Fibroblast of skin of abdomen (primary cell): ENCODE data around the gene SLCO4A1.

Experiments
- DNase-seq: peaks from one replicate; pipeline ENCODE4 v3.0.0-alpha.2; 2013

The SLCO4A1 gene

GRCh38 chr20:62653373-62653772 lies 11.1 kb downstream of the SLCO4A1 start:
- DNase-seq = no peak

DNA sequence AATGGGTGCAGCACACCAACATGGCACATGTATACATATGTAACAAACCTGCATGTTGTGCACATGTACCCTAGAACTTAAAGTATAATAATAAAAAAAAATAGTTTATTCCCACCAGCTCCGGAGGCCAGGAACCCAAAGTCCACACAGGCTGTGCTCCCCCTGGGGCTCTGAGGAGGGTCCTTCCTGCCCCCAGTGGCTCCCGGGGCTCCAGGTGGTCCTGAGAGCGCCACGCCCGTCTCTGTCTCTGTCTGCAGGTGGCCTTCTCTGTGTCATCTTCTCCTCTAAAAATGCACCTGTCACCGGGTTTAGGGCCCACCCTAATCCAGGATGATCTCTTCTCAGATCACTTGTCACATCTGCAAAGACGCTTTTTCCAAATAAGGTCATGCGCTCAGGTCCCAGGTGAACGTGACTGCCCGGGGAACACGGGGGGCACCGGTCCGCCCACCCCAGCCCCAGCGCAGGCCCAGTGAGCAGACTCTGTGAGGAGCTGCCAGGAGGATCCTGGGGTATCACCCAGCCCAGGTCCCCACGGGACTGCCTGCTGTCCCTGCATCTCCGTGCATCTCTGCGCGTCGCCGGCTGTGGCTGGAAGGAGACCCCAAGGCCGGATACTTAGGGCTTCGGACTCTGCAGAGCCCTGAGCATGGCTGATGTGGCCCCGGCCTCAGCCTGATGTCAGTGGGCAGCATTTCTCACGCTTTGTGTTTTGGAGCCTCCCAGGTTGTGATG lies 11.8 kb downstream of the SLCO4A1 start:
- DNase-seq = no peak

DNA sequence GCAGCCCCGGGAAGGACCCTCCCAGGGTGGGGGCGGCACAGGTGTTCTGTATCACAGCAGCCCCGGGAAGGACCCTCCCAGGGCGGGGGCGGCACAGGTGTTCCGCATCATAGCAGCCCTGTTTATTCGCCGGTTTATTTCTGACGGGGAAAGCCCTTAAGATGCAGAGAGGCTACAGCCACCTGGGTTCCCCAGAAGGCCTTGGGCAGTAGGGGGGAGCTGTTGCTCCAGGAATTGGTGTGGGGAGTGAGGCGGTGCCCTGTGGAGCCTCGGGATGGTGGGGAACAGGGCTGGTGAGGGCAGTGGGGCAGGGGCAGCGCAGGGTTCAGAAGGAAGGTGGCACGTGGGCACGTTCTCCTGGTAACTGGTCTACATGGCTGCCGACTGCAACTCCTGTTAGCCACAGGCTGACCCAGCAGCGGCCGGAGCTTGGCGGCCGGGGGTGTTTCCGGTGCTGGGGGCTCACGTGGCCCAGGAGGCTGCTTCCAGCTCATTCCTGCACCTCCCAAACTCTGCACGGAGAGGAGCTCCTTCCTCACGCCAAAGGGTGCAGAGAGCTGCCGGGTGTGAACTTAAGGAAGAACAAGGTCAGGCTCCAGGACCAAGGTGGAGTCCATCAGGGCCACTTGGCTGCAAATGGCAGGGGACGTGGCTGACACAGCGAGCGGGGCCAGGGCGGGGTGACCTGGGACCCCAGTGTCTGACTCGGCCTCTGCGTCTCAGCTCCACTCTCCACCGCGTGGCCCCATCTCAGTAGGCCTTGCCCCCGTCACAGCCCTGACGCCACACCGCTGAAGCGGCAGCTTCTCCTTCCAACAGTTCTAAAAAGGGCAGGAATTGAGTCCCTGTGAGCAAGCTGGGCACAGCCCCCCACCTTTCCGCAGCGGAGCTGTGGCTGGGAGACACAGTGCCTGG lies 13.2 kb downstream of the SLCO4A1 start:
- DNase-seq = no peak

DNA sequence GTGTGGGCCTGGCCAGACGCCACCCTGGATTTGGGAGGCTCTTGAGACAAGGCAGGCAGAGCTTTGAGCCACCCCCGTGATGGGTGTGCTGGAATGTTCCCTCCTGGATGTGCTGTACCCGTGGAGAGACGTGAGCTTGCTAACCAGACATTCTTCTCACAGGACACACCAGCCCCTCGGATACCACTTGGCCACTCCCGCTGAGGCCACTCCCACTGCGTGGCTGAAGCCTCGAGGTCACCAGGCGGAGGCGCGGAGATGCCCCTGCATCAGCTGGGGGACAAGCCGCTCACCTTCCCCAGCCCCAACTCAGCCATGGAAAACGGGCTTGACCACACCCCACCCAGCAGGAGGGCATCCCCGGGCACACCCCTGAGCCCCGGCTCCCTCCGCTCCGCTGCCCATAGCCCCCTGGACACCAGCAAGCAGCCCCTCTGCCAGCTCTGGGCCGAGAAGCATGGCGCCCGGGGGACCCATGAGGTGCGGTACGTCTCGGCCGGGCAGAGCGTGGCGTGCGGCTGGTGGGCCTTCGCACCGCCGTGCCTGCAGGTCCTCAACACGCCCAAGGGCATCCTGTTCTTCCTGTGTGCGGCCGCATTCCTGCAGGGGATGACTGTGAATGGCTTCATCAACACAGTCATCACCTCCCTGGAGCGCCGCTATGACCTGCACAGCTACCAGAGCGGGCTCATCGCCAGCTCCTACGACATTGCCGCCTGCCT lies 14.1 kb downstream of the SLCO4A1 start:
- DNase-seq = no peak

GRCh38 chr20:62656919-62657588 lies 14.8 kb downstream of the SLCO4A1 start:
- no peak for DNase-seq

- no peak for DNase-seq
These were observed 15.3 kb downstream of the SLCO4A1 start for GRCh38 chr20:62657589-62657942.

- DNase-seq = no peak
These were observed 15.7 kb downstream of the SLCO4A1 start for GRCh38 chr20:62657956-62658355.

DNA sequence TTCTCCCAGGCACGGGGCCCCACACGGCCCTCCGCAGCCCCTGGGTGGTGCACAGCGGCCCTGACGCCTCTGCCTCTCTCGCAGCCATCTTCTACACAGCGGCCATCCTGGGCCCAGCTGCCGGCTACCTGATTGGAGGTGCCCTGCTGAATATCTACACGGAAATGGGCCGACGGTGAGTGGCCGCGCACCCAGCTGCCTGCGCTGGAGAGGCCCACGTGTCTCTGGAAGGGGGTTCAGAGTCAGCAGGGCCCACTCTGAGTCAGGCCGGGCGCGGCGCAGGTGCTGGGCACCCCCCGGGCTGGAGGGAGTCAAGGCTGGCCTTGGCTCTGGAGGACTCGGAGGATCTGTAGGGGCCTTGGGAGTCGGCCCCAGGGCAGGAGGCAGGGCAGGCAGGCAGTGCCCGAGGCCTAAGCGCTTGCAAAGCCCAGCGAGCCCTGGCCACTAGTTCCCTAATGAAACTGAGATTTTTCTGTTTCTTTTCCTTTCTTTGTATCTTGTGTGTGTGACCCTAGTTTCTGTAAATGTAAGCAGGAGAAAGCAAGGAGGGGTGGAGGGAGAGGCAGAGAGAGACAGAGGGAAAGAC lies 16.4 kb downstream of the SLCO4A1 start:
- DNase-seq = no peak

- DNase-seq = no peak
These were observed 17.4 kb downstream of the SLCO4A1 start for GRCh38 chr20:62659488-62660239.

GRCh38 chr20:62660240-62660615 lies 17.9 kb downstream of the SLCO4A1 start:
- DNase-seq = no peak

GRCh38 chr20:62660768-62661167 lies 18.5 kb downstream of the SLCO4A1 start:
- no peak for DNase-seq

- DNase-seq = no peak
These were observed 19.3 kb downstream of the SLCO4A1 start for GRCh38 chr20:62661647-62662046.

GRCh38 chr20:62662422-62662821 lies 20.1 kb downstream of the SLCO4A1 start:
- peak; percentile 79 for DNase-seq

- DNase-seq = no peak
These were observed 21.1 kb downstream of the SLCO4A1 start for GRCh38 chr20:62663145-62664018.

GRCh38 chr20:62664019-62664971 lies 22.0 kb downstream of the SLCO4A1 start:
- DNase-seq = no peak

DNA sequence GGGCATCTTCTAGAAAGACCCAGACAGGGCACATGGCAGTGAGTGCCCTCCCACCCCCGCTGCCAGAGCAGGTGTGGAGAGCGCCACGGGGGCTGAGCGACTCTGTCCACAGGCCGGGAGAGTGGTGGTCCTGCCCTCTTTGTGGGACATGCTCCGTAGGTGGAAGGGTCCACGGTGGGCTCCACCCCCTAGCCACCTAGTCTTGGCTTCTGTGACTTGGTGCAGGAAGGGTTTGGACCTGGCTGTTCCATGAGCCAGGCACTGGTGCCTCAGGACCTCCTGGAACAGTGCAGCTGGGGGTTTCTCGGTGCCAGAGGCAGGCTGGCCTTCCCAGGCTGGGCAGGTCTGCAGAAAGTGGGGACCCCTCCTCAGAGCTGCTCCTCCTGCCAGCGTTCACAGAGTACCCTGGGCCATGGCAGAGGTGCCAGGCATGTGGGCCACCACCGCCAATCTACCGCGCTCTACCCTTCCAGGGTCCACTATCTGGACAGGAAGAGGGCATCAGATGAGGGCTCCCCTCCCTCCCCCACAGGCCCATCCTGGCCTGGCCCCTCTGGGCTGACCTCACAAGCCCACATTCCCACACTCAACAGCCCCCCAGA lies 23.0 kb downstream of the SLCO4A1 start:
- DNase-seq = no peak

GRCh38 chr20:62665826-62666735 lies 23.8 kb downstream of the SLCO4A1 start:
- no peak for DNase-seq
